ENCODE data around the gene TECPR2.

Gene TECPR2

GRCh38 chr14:102500158-102500662 lies 137.5 kb downstream of the TECPR2 start:
- no peak for DNase-seq

GRCh38 chr14:102500713-102501112 lies 138.0 kb downstream of the TECPR2 start:
- DNase-seq: no peak

- no peak for DNase-seq
These were observed 139.1 kb downstream of the TECPR2 start for GRCh38 chr14:102501751-102502315.

GRCh38 chr14:102502571-102502970 lies 139.8 kb downstream of the TECPR2 start:
- DNase-seq: no peak

GRCh38 chr14:102503641-102504327 lies 141.0 kb downstream of the TECPR2 start:
- DNase-seq: no peak

- no peak for DNase-seq
These were observed 141.7 kb downstream of the TECPR2 start for GRCh38 chr14:102504328-102504999.

- DNase-seq: no peak
These were observed 142.4 kb downstream of the TECPR2 start for GRCh38 chr14:102505000-102505619.

GRCh38 chr14:102505775-102506625 lies 143.3 kb downstream of the TECPR2 start:
- DNase-seq: no peak

GRCh38 chr14:102506626-102506925 lies 143.8 kb downstream of the TECPR2 start:
- no peak for DNase-seq

GRCh38 chr14:102507081-102507856 lies 144.5 kb downstream of the TECPR2 start:
- no peak for DNase-seq

GRCh38 chr14:102507857-102508312 lies 145.1 kb downstream of the TECPR2 start:
- no peak for DNase-seq

GRCh38 chr14:102508410-102508773 lies 145.7 kb downstream of the TECPR2 start:
- peak; percentile 17 to 58 for DNase-seq

- DNase-seq: peak in 1 of 2 experiments; percentile 41
These were observed 146.3 kb downstream of the TECPR2 start for GRCh38 chr14:102508774-102509745.

GRCh38 chr14:102509746-102510615 lies 147.2 kb downstream of the TECPR2 start, which contains the start of gene ANKRD9:
ANKRD9 (minus strand) TSS chr14:102509776; CDS start chr14:102507889, 1,887 bp downstream.
- peak; percentile 59 to 93 for DNase-seq

- peak; percentile 35 to 70 for DNase-seq
These were observed 148.1 kb downstream of the TECPR2 start for GRCh38 chr14:102510616-102511520.

GRCh38 chr14:102511538-102511937 lies 148.8 kb downstream of the TECPR2 start:
- DNase-seq: no peak

- DNase-seq: no peak
These were observed 150.1 kb downstream of the TECPR2 start for GRCh38 chr14:102512793-102513300.
